Activated T-cell treated with anti-CD3 and anti-CD28 coated beads, Interleukin-2, amount 50 U/mL, for 24 hours (primary cell): ENCODE measurements around the gene STX18.
"Not testable (repeated sequence)": the region's sequence is repeated elsewhere in the genome, so short reads cannot be mapped to it uniquely, and the experiment has no call there.

Source experiments
- DNase-seq: peaks from one replicate; pipeline ENCODE4 v3.0.0-alpha.2; 2020
- H3K27ac Mint-ChIP-seq: 2 replicates; pipeline ENCODE4 v1.8.0; 2020; ENCODE audit warnings: mild to moderate bottlenecking, mixed read lengths
- H3K27me3 Mint-ChIP-seq: 2 replicates; pipeline ENCODE4 v1.8.0; 2020; ENCODE audit warnings: mixed read lengths
- H3K36me3 Mint-ChIP-seq: 2 replicates; pipeline ENCODE4 v1.8.0; 2020; ENCODE audit warnings: low read depth, mixed read lengths
- H3K4me1 Mint-ChIP-seq: 2 replicates; pipeline ENCODE4 v1.8.0; 2020; ENCODE audit warnings: low read depth, mixed read lengths
- H3K4me3 Mint-ChIP-seq: 2 replicates; pipeline ENCODE4 v1.8.0; 2020; ENCODE audit warnings: mild to moderate bottlenecking, moderate library complexity, mixed read lengths
- H3K9me3 Mint-ChIP-seq: 2 replicates; pipeline ENCODE4 v1.8.0; 2020; ENCODE audit warnings: mixed read lengths

STX18 gene

DNA sequence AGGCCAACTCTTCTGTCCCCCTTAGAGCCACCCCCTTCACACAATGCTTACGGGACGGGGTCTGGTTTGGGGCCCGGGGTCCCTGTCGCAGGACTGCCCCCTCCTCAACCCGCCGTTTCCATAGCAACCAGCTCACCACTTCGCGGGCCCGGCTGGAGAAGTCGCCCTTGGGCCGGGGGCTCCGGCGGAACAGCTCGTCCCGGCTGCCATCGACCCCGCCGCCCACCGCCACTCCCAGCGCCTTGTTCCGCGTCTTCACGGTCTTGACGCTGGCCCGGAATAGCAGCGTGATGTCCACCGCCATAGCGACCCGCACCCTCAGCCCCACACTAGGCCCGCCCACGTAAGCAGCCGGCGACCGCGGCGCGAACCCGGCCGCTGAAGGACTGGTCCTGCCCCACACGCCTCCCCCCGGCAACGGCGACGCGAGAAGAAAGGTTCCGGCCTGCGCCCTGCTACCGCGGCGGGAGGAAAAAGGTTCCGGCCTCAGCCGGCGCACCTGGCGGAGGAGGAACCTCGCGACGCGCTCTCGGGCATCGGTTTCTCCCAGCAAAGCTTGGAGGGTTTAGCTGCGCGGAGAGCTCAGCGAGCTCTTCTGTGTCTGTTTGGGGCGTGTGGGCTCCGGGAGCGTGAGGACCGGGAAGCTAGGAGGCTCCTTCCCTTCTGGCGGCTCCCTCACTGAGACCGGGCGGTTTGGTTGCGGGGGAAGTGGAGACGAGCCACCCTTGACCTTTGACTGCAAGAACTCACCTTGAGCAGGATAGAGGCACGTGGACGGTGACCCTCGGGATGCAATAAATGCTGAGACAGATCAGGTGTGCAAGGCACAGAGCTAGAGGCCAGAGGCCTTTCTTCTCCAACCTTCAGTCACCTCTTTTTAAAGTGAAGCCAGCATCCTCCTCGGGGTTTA, at the start of gene STX18:
Gene STX18, minus strand, starts transcription at position 388 of the 910 bp plus-strand sequence. Its CDS starts 84 bp downstream, at position 304.
- H3K9me3 Mint-ChIP-seq: no peaks in the 10 kb centered on the region
- H3K27me3 Mint-ChIP-seq: no peaks in the 10 kb centered on the region
- peak within 1 kb of the TSS; percentile 90 for H3K4me3 Mint-ChIP-seq
- peak; percentile 96 for DNase-seq
- peak within 1 kb of the TSS; percentile 91 for H3K27ac Mint-ChIP-seq
- peaks cover 41% of the 10 kb centered on the region for H3K36me3 Mint-ChIP-seq
- peaks cover 56% of the 10 kb centered on the region for H3K4me1 Mint-ChIP-seq

DNA sequence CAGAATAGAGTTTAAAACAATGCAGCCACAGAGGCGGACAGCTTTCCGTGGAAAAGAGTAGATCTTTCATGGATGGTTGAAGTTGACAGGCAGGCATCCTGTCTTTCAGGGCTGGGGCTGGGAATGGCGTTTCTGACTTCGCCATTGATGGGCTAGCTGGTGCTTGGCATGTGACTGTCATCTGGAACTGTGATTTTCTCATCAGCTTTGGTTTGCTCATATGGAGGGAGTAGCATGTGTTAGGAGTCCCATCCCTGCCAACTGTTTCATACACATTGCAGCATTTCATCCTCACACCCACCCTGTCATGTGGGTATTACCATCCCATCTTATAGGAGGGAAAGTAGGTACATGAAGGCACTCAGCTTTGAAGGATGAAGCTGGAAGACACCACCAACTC, 49.2 kb upstream of the STX18 start:
- no peak overlapping the region for H3K4me3 Mint-ChIP-seq

DNA sequence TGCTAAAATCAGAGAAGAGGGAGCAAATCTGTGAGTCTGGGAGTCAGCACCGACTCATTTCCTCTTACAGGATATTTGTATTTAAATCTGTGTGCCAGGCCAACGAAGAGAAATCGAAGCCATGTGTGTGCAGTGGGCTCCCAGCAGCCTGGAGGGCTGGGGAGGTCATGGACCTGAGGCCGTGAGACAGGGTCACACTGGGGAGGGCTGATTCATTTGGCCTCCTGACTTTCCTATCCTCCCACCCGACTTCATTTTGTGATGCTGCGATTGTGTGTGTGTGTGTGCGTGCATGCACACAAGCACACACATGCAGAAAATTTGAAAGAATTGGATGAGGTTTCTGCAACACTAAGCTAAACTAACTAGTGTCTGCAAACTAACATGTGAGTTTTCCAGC, 48.7 kb upstream of the STX18 start:
- Mint-ChIP-seq H3K4me3 (no peak overlapping the region), H3K27ac (no peak overlapping the region), H3K4me1 (no peaks in the 10 kb centered on the region), H3K9me3 (peaks cover 27% of the 10 kb centered on the region), H3K27me3 (no peaks in the 10 kb centered on the region), H3K36me3 (peaks cover 36% of the 10 kb centered on the region)
- no peak for DNase-seq

More for the DNA sequence above, 49.2 kb upstream of the STX18 start:
- Mint-ChIP-seq H3K27ac (no peak overlapping the region), H3K4me1 (no peaks in the 10 kb centered on the region), H3K27me3 (no peaks in the 10 kb centered on the region), H3K9me3 (peaks cover 31% of the 10 kb centered on the region), H3K36me3 (peaks cover 36% of the 10 kb centered on the region)
- no peak for DNase-seq

DNA sequence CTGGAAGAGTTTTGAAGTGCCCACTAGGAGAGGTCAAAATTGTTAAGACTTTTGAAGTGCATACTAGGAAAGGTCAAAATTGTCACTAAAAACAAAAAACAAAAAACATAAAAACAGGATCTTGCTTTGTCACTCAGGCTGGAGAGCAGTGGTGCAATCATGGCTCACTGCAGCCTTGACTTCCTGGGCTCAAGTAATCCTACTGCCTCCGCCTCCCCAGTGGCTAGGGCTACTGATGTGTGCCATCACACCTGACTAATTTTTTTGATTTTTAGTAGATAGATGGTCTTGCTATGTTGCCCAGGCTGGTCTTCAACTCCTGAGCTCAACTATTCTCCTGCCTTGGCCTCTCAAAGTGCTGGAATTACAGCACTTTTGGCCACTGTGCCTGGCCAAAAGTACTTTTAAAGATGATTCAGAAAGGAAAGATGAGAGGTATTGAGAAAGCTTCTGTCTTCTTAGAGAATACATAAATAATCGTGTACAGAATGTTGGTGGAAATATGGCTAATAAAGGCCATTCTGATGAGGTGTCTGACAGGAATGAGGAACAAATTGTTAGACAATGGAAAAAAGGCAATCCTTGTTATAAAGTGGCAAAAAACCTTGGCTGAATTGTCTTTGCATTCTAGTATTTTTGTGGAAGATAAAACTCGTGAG, 43.3 kb upstream of the STX18 start:
- Mint-ChIP-seq H3K4me3 (no peak overlapping the region), H3K27me3 (no peaks in the 10 kb centered on the region), H3K9me3 (peaks cover 5% of the 10 kb centered on the region), H3K36me3 (peaks cover 15% of the 10 kb centered on the region), H3K4me1 (no peaks in the 10 kb centered on the region), H3K27ac (no peak overlapping the region)
- DNase-seq: no peak

DNA sequence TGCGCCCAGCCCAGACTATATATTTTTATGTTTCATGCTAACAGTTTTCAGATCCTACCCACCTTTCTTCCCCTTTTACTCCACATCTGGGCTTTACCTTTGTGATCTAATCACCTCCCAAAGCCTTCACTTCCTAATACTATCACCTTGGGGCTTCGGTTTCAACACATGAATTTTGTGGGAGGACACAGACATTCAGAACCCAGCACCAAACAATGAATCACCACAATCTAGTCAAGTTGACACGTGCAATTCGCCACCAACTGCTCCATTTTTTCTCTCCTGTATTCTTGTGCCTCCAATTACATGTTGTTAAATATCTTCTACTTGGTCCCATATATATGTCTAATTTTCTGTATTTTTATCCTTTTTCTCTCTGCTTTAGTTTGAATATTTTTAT, 41.8 kb upstream of the STX18 start:
- DNase-seq: no peak
- H3K9me3 Mint-ChIP-seq: peaks cover 5% of the 10 kb centered on the region
- H3K36me3 Mint-ChIP-seq: peaks cover 17% of the 10 kb centered on the region
- H3K27ac Mint-ChIP-seq: no peak overlapping the region
- H3K4me3 Mint-ChIP-seq: no peak overlapping the region
- H3K27me3 Mint-ChIP-seq: no peaks in the 10 kb centered on the region
- no peaks in the 10 kb centered on the region for H3K4me1 Mint-ChIP-seq

DNA sequence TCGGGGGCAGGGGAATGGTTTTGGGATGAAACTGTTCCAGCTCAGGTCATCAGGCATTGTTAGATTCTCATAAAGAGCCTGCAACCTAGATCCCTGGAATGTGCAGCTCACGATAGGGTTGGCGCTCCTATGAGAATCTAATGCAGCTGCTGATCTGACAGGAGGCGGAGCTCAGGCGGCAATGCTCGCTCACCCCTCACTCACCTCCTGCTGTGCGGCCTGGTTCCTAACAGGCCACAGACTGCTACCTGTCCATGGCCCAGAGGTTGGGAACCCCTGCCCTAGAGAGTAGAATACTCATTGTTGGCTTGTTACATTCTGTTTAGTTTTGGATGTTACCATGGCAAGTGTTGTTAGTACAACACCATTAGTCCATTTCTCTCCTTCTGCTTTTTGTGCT, 40.8 kb upstream of the STX18 start:
- Mint-ChIP-seq H3K4me3 (no peak overlapping the region), H3K4me1 (no peaks in the 10 kb centered on the region), H3K9me3 (peaks cover 5% of the 10 kb centered on the region), H3K27me3 (no peaks in the 10 kb centered on the region), H3K27ac (no peak overlapping the region), H3K36me3 (peaks cover 19% of the 10 kb centered on the region)
- DNase-seq: no peak

DNA sequence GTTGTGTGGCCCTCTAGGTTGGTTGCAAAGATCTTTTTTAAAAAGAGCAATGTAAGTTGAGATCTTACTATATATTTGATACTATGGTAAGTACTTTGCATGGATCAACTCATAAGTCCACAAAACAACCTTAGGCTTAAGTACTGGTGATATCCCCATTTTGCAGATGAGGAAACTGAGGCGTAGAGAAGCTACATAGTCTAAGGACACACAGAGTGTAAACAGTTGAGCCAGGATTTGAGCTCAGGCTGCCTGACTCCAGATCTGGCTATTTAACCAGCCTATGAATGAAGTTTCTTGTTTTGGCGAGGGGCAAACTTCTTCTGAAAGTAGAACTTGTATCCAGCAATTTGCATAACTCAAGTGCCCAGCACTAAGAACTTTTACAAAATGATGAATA, 38.6 kb upstream of the STX18 start:
- Mint-ChIP-seq H3K4me1 (peaks cover 6% of the 10 kb centered on the region), H3K27ac (no peak overlapping the region), H3K9me3 (no peaks in the 10 kb centered on the region), H3K27me3 (no peaks in the 10 kb centered on the region), H3K36me3 (peaks cover 8% of the 10 kb centered on the region), H3K4me3 (no peak overlapping the region)
- DNase-seq: no peak

DNA sequence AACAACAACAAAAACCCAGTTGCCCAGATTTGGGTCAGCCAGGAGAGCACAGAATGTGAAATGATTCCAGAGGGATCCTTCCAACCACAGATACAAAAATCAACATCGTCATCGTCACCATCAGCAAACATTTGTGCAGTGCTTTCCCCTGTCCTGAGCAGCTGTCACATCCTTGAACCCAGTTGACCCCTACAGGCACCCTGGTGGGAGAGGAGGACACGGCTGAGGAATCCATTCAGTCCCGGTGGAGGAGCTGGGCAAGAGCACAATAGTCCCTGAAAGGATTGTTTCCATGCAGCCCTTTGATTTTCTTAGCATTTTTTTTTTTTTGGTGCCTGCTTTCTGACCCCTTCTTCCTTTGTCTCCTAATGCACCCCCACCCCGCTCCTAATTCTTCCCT, 37.1 kb upstream of the STX18 start:
- Mint-ChIP-seq H3K27me3 (no peaks in the 10 kb centered on the region), H3K9me3 (no peaks in the 10 kb centered on the region), H3K27ac (no peak overlapping the region), H3K4me1 (peaks cover 15% of the 10 kb centered on the region), H3K4me3 (no peak overlapping the region), H3K36me3 (peaks cover 4% of the 10 kb centered on the region)
- no peak for DNase-seq

DNA sequence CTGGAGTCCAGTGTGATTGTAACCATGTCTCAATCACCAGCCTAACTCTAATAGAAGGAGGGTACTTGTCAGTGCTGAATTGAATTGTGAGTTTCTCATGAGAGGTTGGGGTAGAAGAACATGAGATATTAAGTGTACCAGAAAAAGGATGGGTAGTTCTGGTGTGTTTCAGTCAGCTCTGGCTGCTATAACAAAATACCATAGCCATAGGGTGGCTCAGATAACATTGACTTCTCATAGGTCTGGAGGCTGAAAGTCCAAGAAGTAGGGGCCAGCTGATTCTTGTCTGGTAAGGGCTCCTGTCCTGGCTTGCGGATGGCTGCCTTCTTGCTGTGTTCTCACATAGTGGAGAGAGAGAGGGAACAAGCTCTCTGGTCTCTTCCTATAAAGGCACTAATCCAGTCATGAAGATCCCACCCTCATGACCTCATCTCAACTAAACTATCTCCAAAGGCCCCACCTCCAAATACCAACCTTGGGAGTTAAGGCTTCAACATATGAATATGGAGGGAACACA, 35.6 kb upstream of the STX18 start:
- no peak for DNase-seq
- no peaks in the 10 kb centered on the region for H3K27me3 Mint-ChIP-seq
- no peaks in the 10 kb centered on the region for H3K9me3 Mint-ChIP-seq
- H3K27ac Mint-ChIP-seq: no peak overlapping the region
- H3K4me1 Mint-ChIP-seq: peaks cover 15% of the 10 kb centered on the region
- H3K4me3 Mint-ChIP-seq: no peak overlapping the region
- peaks cover 4% of the 10 kb centered on the region for H3K36me3 Mint-ChIP-seq

DNA sequence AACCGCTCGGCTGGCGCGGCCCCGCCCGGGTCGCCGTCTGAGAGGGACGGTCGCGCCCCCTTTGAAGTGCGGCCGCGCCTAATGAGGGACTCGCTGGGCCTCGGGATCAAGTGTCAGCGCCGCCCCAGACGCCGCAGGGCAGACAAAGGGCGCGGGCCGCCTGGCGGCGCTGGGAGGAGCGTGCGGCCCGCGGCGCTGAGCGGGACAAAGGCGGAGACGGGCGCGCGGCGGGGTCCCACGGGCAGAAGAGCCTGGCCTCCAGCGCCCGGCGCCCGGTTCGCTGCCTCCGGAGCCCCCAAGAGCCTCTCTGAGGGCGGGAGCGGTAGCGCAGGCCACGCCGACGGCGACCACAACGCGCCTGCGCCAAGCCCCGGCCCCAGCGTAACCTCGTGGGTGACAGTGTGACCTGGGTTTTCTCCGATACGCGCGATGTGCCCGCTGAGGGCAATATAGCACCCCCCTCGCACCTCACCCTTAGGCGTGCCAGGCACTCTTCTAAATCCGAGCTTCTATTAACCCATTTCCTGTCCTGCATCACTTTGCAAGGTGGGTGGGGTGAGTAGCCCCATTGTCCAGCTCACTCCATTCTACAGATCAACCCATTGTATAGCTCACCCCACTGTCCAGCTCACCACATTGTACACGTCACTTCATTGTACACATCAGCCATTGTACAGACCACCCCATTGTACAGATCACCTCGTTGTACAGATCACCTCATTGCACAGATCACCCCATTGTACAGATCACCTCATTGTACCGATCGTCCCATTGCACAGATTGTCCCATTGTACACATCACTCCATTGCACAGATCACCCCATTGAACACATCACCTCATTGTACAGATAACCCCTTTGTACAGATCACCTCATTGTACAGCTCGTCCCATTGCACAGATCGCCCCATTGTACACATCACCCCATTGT, 33.7 kb upstream of the STX18 start:
- no peaks in the 10 kb centered on the region for H3K9me3 Mint-ChIP-seq
- no peak overlapping the region for H3K27ac Mint-ChIP-seq
- peaks cover 4% of the 10 kb centered on the region for H3K36me3 Mint-ChIP-seq
- peaks cover 15% of the 10 kb centered on the region for H3K4me1 Mint-ChIP-seq
- peak; percentile 81 for DNase-seq
- H3K4me3 Mint-ChIP-seq: peak overlapping the region; percentile 71
- no peaks in the 10 kb centered on the region for H3K27me3 Mint-ChIP-seq

DNA sequence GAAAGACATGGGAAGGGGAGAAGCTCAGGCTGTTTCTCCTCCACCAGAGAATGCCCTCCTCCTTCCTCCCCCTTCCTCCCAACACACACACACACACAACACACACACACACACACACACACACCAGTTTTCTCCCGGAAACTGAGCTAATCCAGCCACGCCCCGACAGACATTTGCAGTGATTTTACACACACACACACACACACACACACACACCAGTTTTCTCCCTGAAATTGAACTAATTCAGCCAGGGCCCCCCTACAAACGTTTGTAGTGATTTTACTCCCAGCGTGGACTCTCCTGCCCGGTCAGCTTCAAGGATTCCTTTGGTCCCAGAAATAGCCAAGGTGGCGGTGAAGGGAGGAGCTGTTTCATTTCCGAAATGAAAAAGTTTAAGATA, 32.9 kb upstream of the STX18 start:
- Mint-ChIP-seq H3K4me3 (peak overlapping the region; percentile 71), H3K36me3 (peaks cover 5% of the 10 kb centered on the region), H3K9me3 (no peaks in the 10 kb centered on the region), H3K4me1 (peaks cover 15% of the 10 kb centered on the region), H3K27me3 (no peaks in the 10 kb centered on the region), H3K27ac (peak overlapping the region; percentile 31)
- DNase-seq: no peak

DNA sequence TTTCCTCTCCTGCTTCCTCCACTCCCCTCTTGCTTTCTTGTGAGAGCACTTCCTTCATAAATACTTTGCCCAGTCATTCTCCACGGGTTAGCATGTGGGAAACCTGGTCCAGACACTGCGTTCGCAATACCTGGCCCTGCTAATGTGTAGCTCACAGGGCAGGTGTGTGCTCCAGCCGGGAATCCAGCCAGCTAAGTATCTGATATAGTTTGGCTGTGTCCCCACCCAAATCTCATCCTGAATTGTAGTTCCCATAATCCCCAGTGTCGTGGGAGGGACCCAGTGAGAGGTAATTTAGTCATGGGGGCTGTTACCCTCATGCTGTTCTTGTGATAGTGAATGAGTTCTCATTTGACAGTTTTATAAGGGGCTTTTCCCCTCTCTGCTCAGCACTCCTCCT, 32.2 kb upstream of the STX18 start:
- H3K9me3 Mint-ChIP-seq: no peaks in the 10 kb centered on the region
- no peak overlapping the region for H3K27ac Mint-ChIP-seq
- H3K4me1 Mint-ChIP-seq: peaks cover 15% of the 10 kb centered on the region
- DNase-seq: no peak
- H3K27me3 Mint-ChIP-seq: no peaks in the 10 kb centered on the region
- no peak overlapping the region for H3K4me3 Mint-ChIP-seq
- peaks cover 13% of the 10 kb centered on the region for H3K36me3 Mint-ChIP-seq

DNA sequence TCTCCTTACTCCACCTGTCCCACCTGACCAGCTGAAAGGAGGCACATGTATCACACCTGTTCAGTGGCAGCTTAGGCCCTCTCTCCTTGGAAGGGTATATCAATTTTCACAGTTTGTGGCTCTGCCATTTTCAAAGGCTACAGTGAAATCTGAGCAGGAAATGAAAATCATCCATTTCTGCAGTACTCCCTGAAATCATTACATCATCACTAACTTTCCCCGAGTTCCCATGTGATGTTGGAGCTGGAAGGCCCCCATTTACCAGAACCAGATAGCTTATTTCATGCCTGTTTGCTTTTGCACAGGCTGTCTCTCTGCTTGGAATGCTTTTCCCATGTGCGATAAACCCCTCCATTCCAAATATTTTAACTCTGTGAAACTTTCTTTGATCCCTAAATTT, 31.0 kb upstream of the STX18 start:
- Mint-ChIP-seq H3K36me3 (peaks cover 14% of the 10 kb centered on the region), H3K4me3 (no peak overlapping the region), H3K9me3 (no peaks in the 10 kb centered on the region), H3K4me1 (peaks cover 15% of the 10 kb centered on the region), H3K27me3 (no peaks in the 10 kb centered on the region), H3K27ac (no peak overlapping the region)
- DNase-seq: no peak

DNA sequence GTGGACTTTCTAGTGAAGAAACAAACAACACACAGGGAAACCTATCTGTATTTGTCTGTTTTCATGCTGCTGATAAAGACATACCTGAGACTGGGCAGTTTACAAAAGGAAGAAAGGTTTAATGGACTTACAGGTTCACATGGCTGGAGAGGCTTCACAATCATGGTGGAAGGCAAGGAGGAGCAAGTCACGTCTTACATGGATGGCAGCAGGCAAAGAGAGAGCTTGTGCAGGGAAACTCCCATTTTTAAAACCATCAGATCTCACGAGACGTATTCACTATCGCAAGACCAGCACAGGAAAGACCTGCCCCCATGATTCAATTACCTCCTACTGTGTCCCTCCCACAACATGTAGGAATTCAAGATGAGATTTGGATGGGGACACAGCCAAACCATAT, 28.0 kb upstream of the STX18 start:
- not testable (repeated sequence) for H3K27ac Mint-ChIP-seq, H3K4me3 Mint-ChIP-seq, H3K4me1 Mint-ChIP-seq, DNase-seq, H3K9me3 Mint-ChIP-seq, H3K27me3 Mint-ChIP-seq
- peaks cover 23% of the 10 kb centered on the region for H3K36me3 Mint-ChIP-seq
